NCI-H2107 treated with DMSO at 0.1 percent for 48 hours (cell line): ENCODE data around the gene IRAK1.

Experiments
- DNase-seq: peaks from one replicate; lab custom pipeline; 2025; ENCODE audit not compliant: unreplicated experiment; lab: John Stamatoyannopoulos, UW

IRAK1 gene

DNA sequence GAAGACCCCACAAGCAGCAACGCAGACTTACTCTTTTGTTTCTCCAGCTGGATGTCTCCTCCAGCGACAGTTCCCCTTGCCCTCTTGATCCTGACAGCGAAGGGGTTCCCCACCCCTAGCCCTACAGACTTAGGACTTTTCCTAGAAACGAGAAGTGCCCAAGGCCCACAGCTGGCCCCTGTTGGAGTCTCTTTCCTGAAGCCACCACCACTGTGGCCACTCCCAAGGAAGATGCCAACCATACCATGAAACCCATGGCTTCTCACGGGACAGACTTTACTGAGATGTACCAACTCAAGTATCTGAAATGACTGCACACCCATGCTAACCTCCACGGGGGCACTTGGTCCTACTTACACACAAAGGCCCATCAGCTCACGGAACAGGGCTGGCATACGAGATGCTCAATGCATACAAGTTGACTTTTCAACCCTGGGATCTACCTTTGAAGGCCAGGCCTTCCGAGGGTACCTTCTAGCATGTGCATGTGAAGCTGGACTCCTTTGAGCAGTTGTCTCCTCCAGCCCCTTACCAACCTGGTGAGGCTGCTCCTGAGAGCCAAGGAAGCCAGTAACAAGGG lies 924 bp upstream of the IRAK1 start:
- DNase-seq: no peak

DNA sequence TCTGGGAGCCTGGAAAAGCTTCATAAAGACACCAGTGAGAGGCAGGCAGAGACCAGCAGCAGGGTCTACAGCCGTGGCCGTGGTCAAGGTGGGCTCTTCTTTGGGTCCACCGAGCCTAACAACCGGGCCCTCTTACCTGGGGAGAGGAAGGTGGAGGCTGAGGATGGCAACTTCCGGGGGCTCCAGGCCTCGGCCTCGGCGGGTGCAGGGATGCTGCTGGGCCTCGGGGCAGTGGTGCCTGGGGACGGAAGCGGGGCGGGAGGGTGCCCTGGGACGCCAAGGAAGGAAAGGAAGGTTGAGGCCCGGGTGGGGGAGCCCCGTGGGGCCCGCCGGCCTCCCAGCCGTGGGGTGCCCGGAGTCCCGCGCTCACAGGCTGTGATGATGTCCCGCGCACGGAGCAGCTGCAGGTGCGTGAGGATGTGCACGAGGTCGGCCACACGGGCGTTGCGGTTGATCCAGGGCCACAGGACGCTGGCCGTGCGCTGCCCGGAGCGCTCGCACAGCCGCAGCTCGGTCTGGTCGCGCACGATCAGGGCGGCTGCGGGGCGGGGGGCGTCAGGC lies 561 bp downstream of the IRAK1 start:
- no peak for DNase-seq

DNA sequence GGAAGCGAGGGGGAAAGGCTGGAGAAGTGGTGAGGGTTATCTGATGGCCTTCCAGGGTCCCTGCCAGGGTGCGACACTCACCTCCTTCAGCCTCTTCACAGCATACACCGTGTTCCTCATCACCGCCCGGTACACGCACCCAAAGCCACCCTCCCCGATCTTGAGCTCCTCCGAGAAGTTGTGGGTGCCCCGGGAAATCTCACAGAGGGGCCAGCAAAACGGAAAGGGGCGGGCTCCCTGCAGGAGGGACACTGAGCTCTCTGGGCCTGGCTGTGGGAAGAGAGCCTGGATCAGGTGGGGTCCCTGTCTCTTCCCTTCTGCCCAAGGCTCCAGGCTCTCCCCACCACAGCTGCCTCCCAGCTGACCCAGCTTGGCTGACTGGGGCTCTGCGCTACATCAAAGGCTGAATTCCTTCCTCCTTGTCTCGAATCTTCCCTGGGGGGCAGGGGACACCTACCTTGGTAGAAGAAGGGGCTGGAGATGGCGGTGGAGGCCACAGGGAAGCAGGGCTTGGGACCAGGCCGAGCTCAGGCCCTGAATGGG lies 1.1 kb downstream of the IRAK1 start:
- no peak for DNase-seq

DNA sequence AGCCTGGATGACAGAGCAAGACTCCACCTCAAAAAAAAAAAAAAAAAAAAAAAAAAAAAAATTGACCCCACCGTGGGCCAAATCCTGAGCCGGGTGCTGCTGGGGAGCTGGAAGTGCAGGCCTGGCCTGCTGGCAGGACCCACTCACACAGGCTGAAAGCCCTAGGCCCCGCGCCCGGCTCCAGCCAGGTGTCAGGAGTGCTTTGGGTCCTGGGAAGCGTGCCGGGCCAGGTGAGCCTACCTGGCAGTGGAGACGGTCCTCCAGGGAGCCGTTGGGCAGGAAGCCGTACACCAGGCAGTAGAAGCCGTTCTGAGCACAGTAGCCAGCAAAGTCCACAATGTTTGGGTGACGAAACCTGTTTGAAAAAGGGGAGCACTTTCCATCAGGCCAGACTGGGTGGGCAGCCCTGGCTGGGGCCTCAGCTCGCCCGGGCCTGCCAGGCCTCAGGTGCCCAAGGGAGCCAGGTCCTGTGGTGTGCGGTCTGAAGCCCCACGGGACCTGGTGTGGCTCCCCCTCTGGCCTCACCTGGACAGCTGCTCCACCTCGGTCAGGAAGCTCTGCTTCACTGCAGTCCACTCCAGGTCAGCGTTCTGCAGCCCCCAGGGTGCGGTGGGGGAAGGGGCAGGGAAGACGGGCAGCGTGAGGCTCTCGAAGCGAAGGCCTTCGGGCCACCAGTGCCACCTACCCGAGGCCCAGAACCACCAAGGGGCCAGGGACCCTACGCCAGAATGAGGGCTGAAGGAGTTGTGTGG lies 1.8 kb downstream of the IRAK1 start:
- no peak for DNase-seq

DNA sequence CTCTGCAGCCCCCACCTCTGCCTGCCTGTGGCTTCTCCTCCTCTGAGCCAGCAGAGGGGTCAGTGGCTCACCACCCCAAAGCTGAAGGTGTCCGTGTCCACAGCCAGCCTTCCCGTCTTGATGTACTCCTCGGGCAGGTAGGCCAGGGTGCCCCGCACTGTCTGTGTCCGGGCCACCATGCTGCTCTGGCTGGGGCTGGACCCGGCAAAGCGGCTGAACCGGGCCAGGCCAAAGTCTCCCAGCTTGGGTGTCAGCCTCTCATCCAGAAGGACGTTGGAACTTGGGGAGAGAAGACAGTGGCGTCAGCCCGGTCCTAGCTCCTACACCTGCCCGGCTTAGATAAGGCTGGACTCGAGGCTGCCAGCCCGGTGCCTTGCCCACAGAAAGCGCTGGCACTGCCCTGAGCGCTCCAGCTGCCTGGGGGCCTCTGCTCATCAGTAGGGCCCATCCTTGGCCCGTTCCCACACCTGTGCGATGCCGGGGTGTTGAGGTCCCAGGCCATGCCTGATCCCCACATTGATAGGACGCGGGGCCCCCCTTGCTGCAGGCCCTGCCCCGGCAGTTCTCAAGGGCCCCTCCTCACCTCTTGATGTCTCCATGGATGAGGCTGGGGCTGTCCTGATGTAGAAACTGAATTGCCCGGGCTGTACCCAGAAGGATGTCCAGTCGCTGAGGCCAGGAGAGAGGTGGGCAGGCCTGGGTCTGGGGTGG lies 3.2 kb downstream of the IRAK1 start:
- DNase-seq: no peak

DNA sequence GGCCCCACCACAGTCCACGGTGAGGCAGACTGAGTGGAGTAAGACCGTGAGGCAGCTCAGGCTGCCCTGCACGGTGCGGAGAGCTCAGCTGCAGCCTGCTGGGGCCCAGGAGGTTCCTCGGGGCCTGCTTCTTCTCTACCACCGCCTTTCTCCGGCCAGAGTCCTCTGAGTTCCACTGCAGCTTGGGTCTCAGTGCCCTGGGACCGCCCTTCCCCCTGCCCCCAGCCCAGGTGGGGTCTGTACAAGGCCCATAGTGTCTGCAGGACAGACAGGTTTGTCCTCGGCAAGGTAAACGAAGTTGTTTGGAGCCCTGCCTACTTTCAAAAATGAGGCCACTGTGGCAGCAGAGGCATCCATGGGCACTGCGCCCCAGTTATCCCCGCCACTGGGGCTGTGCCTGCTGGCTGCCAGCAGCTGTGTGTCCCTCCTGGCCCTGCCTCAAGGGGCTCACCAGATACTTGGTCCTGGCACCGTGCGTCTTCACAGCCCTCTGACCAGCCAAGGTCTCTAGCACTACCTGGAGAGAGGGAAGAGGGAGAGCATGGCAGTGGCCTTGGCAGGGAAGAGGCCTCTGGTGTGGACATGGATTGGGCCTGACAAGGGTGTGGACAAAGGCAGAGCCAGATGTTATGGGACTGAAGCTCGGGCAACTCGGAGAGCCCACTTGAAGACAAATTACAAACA lies 4.0 kb downstream of the IRAK1 start:
- no peak for DNase-seq

DNA sequence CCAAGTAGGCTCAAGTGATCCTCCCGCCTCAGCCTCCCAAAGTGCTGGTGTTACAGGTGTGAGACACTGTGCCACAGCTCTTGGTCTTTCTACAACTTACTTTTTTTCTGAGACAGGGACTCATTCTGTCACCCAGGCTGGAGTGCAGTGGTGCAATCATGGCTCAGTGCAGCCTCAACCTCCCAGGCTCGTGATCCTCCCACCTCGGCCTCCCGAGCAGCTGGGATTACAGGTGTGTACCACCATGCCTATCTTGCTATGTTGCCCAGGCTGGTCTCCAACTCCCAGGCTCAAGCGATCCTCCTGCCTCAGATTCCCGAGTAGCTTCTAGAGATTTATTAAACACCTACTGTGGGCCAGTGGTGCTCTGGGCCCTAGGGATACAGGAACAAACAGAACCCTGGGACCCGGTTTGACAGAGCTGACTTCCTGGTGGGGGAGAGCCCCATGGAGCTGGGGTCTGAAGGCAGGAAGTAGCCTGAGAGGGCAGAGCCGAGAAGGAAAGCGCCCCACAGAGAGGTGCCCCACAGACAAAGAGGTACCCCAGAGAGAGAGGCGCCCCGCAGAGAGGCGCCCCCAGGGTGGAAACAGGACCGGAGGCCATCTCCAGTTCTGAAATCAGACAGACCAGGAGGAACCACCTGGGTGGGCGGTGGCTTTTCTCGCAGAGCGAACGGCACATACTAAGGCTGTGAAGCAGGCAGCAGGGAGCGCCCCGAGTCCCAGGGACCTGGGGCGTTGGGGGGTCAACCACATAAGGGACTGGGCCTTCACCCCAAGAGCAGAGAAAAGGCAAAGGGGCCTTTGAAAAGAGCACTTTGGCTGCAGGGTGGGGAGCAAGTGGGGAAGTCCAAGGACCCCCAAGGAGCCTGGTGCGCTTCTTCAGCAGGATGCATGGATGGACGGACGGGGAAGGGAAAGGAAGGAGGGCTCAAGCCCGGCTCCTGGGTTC lies 5.0 kb downstream of the IRAK1 start:
- DNase-seq: no peak

DNA sequence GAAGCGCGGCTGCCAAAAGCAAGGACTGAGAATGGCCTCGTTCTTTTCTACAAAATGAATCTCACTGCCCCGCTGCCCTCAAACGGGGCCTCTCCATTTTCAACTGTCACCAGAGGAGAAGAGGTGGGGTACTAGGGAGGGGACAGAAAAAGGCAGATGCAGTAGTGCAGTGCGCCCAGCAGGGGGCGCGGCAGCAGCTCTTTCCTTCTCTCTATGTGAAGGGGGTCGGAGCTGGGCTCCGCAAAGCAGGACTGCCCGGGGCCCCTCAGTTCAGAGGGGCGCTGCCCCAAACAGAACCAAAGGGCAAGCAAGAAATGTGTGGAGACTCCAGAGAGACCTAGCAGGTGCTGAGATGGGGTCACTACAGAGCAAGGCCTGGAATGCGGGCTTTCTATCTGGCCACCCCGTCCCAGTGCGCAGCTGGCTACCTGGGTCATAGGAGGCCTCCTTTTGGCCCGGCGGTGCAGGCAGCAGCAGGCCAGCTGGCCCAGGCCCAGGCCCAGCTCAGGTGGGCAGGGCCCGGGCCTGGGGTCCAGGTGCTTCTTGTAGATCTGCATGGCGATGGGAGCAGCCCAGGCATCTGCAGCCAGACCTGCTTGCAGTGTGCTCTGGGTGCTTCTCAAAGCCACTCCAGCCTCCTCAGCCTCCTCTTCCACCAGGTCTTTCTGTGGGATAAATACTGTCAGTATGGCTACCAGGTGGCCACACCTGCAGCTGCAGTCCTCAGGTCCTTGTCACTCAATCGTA lies 5.9 kb downstream of the IRAK1 start:
- DNase-seq: peak; percentile 12

DNA sequence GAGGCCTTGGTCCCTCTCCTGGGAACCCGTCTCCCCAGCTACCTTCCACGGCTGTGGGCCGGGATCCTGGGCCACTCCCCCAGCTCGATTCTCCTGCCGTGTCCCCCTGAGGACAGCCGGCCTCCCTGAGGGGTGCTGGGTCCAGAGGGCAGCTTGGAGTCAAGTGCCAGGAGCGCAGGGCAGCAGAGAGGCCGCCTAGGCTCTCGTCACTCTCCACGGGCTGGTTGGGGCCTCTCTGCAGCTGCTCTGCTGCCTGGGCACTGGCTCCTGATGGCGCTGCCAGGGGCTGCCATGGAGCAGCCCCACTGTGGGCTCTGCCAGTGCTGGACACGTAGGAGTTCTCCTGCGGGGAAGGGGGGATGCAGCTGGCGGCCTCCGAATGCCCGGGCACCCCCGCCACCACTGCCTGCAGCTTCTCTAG lies 6.7 kb downstream of the IRAK1 start:
- no peak for DNase-seq

DNA sequence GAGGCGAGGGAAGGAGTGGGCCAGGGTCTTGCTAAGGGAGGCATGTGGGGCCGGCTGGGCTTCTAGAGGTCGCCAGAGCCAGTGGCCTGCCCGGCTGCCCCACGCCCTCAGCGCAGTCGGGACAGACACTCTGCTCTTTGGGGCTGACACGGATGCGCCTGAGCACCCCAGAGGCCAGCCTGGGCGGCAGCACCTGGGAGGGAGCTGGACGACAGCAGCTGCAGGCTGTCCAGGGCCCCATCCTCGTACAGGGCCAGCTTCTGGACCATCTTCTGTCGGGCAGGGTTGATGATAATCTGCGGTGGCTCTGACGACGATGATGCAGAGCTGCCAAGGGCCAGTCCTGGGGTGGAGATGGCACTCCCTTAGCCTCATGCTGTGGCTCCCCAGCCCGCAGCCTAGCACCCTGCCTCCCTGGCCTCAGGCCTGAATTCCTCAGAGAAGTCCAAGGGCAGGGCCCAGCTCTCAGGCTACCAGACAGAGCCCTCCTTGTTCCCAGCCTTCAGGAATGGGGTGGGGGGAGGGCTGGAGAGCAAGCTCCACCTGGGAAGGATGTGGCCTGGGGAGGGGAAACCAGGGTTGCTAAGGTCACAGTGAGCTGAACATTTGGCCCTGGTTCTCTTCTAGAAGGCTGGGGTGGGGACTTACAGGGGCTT lies 7.2 kb downstream of the IRAK1 start:
- no peak for DNase-seq

DNA sequence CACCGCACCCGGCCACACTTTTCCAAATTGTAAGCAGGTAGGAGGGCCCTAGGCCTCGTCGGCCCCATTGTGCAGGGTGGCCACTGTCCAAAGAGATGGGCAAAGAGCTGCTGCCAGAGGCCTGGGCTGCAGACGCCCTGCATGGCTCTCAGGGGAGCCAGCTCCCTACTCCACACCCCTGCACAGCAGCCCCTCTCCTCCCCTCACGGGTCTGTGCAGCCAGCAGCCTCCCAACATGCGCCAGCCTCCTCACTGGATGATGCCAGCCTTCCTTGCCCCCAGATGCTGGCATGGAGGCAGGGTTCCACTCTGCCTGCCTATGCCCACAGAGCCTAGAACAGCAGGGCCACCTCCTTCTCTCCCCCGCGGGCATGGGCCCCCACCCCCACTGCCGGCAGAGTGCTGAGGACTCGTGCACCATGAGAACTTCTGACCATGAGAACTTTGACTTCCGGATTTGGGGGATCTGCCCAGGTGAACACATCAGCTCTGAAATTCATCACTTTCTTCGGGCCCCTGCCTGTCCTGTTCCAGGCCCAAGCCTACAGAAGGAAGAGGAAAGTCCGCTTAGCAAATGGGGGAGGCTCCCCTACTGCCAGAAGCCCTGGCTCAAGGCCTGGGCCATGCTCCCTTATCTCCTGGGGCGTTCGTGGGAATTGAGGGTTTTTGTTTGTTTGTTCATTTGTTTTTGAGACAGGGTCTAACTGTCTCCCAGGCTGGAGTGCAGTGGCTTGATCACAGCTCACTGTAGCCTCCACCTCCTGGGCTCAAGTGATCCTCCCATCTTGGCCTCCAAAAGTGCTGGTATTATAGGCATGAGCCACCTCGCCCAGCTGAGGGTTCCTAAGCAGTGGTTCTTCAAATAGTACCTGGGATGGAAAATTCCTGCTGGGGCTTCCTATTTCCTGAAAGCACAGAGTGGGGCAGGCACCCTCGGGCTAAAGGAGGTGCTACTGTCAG lies 8.0 kb downstream of the IRAK1 start:
- no peak for DNase-seq

DNA sequence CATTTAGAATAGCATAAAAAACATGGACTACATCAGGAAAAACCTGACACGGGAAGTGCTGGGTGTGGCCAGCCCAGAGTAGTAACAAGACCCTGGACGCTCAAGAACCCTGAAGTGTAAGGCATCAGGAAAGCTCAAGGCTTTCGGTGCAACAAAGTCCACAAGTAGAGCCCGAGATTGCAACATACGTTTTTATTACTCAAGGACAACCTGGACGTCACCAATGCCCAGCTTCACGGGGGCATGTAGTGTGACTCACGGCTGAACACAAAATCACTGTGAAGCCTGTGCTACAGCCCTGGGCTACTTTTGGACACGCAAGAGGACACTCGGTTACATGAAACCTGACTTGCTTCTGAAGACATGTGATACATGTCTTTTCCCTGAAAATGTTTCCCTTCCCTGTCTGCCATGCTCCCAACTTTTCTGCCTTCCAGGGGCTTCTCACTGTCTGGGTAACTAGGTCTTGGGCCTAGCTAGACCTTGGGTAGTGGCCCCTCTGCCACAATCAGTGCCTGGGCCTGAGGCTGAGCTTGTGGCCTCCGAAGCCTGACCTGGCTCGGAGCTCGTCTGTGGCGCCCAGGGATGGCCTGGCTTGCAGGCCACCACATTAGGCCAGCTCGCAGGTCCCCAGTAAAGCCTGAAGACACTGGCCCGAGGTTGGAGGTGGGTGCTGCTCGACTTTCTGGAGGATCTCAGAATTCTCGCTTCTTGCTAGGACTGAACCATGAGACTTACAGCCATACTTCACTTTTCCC lies 9.2 kb downstream of the IRAK1 start:
- no peak for DNase-seq

DNA sequence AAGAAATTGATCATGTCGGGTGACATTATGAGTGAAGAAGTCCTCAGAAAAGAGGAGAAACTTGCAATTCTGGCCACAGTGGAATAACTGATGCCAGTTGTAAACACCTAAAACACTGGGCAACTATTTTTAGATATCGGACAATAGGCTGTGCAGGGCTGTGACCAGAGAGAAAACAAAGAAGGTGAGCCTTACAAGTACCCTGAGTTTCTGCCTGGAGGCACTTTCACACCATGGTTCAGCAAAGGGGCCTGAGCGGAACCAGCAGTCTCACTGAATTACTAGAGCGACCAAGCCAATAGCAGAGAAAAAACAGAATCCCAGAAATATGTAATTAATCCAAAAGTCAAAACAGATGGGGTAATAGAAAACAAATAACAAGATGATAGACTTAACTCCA lies 11.2 kb downstream of the IRAK1 start:
- no peak for DNase-seq

DNA sequence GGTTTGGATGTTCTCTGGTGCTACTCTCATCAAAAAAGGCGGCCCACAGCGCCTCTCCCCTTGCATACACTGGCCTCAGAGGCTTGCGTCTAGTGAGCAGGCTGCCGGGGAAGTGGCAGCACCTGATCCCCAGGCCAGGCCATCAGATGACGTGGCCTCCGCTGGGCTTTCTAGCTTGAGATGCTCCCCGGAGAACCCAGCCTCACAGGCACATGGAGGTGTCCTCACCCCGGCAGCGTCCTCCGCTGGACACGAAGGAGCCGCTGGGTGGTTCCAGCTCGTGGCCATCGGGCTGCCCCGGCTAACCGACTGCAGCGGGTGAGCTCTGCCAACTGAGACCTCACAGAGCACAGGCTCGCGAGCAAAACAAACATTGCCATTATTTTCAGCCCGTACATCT lies 12.8 kb downstream of the IRAK1 start:
- no peak for DNase-seq

DNA sequence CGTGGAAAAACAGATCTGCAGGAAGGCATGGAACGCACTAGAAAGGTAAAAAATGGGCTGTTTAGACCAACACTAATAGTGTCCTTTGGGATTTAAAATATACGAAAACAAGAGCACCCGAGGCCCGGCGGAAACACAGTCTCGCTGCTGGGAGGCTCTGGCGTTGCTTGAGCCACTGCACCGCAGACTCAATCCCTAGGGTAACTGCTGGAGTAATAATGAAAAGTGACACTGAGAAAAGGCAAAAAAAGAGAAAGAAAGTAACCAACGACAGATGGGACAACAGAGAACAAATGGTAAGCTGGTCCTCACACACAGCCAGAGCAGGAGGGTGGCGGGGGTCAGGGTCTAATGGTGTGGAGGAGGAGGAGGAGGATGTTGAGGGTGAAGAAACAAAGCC lies 15.4 kb downstream of the IRAK1 start:
- DNase-seq: no peak

DNA sequence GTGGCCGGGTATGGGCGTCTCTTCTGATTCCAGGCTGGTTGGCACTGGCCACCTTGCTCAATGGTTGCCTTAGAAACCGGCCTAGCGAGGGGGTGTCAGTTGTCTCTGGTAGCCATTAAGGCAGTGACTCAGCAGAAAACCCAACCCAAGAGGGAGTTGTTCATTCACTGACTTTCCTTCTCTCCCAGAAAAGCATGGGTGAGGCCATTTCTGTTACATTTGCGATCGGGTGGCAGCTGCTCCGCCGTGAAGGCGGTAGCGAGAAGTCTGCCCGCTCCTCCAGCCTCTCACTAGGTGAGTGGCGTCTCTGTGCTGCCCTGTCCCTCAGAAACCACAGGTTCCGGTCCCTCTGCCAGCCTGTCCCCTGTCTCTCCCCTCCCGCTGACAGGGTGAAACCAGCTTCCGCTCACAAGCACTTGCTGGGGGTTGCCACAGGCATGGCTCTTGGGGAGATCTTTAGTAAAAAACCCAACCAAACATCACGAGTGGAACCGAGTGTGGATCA lies 17.4 kb downstream of the IRAK1 start:
- peak; percentile 84 for DNase-seq

DNA sequence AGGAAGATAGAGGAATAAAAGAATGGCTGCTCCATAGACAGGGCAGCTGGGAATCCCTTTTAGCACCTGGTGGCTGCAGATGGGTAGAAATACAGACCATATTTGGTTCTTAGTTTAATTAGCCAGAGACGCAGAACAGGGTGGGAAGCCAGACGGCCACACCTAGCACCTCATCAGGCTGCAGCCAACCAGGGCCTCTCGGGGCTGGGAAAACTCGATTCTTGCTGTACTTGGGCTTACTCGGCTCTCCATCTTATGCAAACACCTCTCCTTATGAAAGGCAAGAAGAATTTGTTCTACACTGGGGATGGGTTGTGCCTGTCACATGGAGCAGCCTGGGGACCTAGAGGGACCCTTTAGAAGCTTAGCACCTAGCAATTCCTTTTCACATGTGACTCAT lies 19.7 kb downstream of the IRAK1 start:
- DNase-seq: peak; percentile 14
